A673 (cell line): ENCODE data around the gene SLC5A3. TPM values are rescaled to one million over a fixed set of nuclear protein-coding genes. Genes with fewer than 3 reads are reported as not detected.

Source experiments
- BruUV-seq: library from RNA; stranded (reverse); fragments of 400-500 nt; replicated peaks from 2 replicates; lab custom pipeline; 2021; lab: Mats Ljungman, UMichigan
- CTCF ChIA-PET: fragments of 300-600 bp; sonication (Branson Sonifier 250); formaldehyde crosslinking; loops from one replicate; lab custom pipeline; 2022; ENCODE audit warnings: antibody characterized with exemption; lab: Charles Lee
- POLR2A ChIA-PET: fragments of 300-600 bp; sonication (Branson Sonifier 250); formaldehyde crosslinking; loops from one replicate; lab custom pipeline; 2022; ENCODE audit warnings: antibody characterized with exemption; ENCODE audit not compliant: low non-redundant PET; lab: Charles Lee
- DNase-seq: peaks from one replicate; pipeline ENCODE4 v3.0.0-alpha.2; 2015; ENCODE audit warnings: low spot score
- H3K27ac ChIP-seq: fragments of 200-600 bp; sonication (generic); 2 replicates; pipeline ENCODE4 v1.5.1; 2016; ENCODE audit warnings: mixed run types, low read depth, mild to moderate bottlenecking, mixed read lengths, antibody characterized with exemption, low read length; ENCODE audit not compliant: poor library complexity, severe bottlenecking
- H3K27me3 ChIP-seq: fragments of 200-600 bp; sonication (generic); replicated peaks from 2 replicates; pipeline ENCODE4 v1.6.1; 2017; ENCODE audit warnings: mixed run types, low read depth, mild to moderate bottlenecking, mixed read lengths, antibody characterized with exemption, low read length; ENCODE audit not compliant: insufficient read depth, poor library complexity
- H3K36me3 ChIP-seq: fragments of 200-600 bp; sonication (generic); 2 replicates; pipeline ENCODE4 v1.6.1; 2016; ENCODE audit warnings: mixed run types, mild to moderate bottlenecking, mixed read lengths, antibody characterized with exemption, low read length; ENCODE audit not compliant: insufficient read depth, poor library complexity, severe bottlenecking
- H3K4me1 ChIP-seq: fragments of 200-600 bp; sonication (generic); 2 replicates; pipeline ENCODE4 v1.6.1; 2017; ENCODE audit warnings: mixed run types, mild to moderate bottlenecking, mixed read lengths, antibody characterized with exemption, low read length; ENCODE audit not compliant: insufficient read depth, poor library complexity, severe bottlenecking
- H3K4me3 ChIP-seq: fragments of 200-600 bp; sonication (generic); 2 replicates; pipeline ENCODE4 v1.5.1; 2016; ENCODE audit warnings: low read depth, mixed run types, mild to moderate bottlenecking, mixed read lengths, low read length; ENCODE audit not compliant: poor library complexity, severe bottlenecking
- H3K9me3 ChIP-seq: fragments of 200-600 bp; sonication (generic); 2 replicates; pipeline ENCODE4 v1.6.1; 2016; ENCODE audit warnings: mixed run types, low read depth, mild to moderate bottlenecking, mixed read lengths, antibody characterized with exemption, low read length; ENCODE audit not compliant: poor library complexity, severe bottlenecking
- EZH2 ChIP-seq: fragments of 200-600 bp; sonication (generic); IDR thresholded peaks from 2 replicates; pipeline ENCODE4 v1.6.1; 2017; ENCODE audit warnings: borderline replicate concordance, low read depth, mild to moderate bottlenecking, mixed read lengths, antibody characterized with exemption, low read length; ENCODE audit not compliant: poor library complexity, severe bottlenecking
- intact Hi-C: fragments of 100-400 bp; cut with micrococcal nuclease; formaldehyde crosslinking; loops from one replicate; pipeline ENCODE4 v1.10.0; 2022; ENCODE audit not compliant: unreplicated experiment
- total RNA-seq: library from RNA; stranded (reverse); gene quantifications from 2 replicates; pipeline ENCODE4 v1.2.3, GENCODE V29; 2021
- TF ChIP-seq, protein P1 (sequence below): fragments of 300-800, 200-600 bp; sonication (generic); conservative IDR thresholded peaks from 2 replicates; pipeline ENCODE4 v1.5.1; 2017; ENCODE audit warnings: low read depth, mild to moderate bottlenecking, antibody characterized with exemption, low read length, moderate library complexity, mixed read lengths

Gene SLC5A3
- total RNA-seq, 1 experiment from 2014 or later, result 20.5 TPM

- CTCF ChIA-PET, result no interaction called here
- no peak for TF ChIP-seq EZH2
- TF ChIP-seq, protein P1, sequence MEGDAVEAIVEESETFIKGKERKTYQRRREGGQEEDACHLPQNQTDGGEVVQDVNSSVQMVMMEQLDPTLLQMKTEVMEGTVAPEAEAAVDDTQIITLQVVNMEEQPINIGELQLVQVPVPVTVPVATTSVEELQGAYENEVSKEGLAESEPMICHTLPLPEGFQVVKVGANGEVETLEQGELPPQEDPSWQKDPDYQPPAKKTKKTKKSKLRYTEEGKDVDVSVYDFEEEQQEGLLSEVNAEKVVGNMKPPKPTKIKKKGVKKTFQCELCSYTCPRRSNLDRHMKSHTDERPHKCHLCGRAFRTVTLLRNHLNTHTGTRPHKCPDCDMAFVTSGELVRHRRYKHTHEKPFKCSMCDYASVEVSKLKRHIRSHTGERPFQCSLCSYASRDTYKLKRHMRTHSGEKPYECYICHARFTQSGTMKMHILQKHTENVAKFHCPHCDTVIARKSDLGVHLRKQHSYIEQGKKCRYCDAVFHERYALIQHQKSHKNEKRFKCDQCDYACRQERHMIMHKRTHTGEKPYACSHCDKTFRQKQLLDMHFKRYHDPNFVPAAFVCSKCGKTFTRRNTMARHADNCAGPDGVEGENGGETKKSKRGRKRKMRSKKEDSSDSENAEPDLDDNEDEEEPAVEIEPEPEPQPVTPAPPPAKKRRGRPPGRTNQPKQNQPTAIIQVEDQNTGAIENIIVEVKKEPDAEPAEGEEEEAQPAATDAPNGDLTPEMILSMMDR, result no peak
- DNase-seq, result no peak
- Histone ChIP-seq H3K9me3 (no peaks in the 10 kb centered on the region), H3K27me3 (no peaks in the 10 kb centered on the region), H3K27ac (no peak overlapping the region), H3K36me3 (no peaks in the 10 kb centered on the region), H3K4me3 (no peak overlapping the region), H3K4me1 (no peaks in the 10 kb centered on the region)
- intact Hi-C loops, result no loop called here
- no TSS peak for BruUV-seq
- POLR2A ChIA-PET, result no interaction called here
Measured at GRCh38 chr21:34065027-34065426, 8.4 kb upstream of the SLC5A3 start.

DNA sequence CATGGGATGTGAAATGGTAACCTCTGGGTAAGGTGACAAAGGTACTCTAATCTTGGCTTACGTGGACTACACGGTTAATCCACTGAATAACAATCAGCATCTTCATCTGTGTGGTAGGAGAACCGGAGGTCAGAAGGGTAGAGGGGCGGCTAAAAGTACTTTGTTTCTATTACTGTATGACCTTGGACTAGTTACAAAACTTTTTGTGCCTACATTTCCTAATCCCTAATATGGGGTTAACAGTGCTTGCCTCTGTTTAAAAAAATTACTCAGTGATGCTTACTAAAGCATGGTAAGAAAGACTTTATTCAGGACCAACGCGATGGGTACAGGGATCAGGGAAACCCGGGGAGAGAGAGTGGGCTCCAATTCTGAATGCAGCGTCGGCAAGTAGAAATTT, 1.7 kb upstream of the SLC5A3 start:
- CTCF ChIA-PET, result no interaction called here
- Histone ChIP-seq H3K9me3 (no peaks in the 10 kb centered on the region), H3K27ac (no peak overlapping the region), H3K27me3 (no peaks in the 10 kb centered on the region), H3K4me3 (no peak overlapping the region), H3K36me3 (peaks cover 3% of the 10 kb centered on the region), H3K4me1 (peaks cover 19% of the 10 kb centered on the region)
- TF ChIP-seq, protein P1, result no peak
- no peak for TF ChIP-seq EZH2
- BruUV-seq, result no TSS peak
- intact Hi-C loops, result no loop called here
- no peak for DNase-seq
- POLR2A ChIA-PET, result no interaction called here

DNA sequence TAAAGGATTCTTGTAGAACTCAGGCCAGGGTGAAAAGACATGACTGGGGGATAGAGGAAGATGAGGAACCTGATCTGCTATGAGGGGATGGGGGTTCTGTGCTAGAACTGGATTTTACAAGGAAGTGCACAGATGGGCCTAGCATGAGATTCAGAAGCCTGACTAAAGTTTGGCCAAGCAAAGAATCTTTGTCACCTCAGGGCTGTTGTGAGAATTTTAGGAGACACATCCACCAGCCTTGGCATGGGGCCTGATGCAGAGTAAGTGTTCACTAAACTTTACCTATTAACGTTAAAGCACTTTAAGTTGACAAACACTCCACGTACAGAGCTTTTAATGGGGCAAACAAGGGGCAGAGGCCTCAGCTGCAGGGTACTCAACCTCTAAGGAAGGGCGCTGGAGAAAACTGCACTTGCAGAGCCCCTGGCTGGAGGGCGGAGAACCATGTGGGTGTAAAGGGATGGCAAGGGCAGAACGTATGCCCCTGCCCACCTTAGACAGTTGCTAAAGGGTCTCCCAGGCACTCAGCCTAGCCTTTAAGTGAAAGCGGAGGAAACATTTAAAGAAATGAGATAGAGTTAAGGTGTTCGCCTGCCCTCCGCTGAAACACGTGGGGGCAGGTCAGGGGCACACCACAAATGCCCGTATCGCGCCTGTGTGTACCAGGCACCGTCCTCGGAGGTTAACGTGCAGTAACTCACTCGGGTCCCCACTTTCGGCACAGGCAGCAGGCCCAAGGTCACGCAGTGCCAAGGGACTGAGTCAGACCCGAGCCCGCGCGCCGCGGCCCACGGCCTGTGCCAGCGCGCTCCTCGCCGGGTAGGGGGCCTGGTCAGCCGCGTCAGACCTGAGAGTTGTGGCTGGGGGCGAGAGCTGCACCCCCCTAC, 990 bp upstream of the SLC5A3 start:
- Histone ChIP-seq H3K27me3 (no peaks in the 10 kb centered on the region), H3K4me3 (peak overlapping the region; percentile 56), H3K27ac (peak overlapping the region; percentile 70), H3K4me1 (peaks cover 19% of the 10 kb centered on the region), H3K9me3 (no peaks in the 10 kb centered on the region), H3K36me3 (peaks cover 3% of the 10 kb centered on the region)
- ChIA-PET CTCF (no interaction called here), POLR2A (no interaction called here)
- BruUV-seq, result no TSS peak
- no peak for DNase-seq
- TF ChIP-seq, protein P1, result no peak
- TF ChIP-seq EZH2, result no peak
- intact Hi-C loops, result no loop called here
